Subcutaneous adipose tissue (tissue), 4 donors: ENCODE measurements around the gene FOXA2. TPM values are rescaled to one million over a fixed set of nuclear protein-coding genes. Genes with fewer than 3 reads are reported as not detected.

Source experiments
- total RNA-seq, 4 donors: library from RNA; depleted of rRNA; stranded (reverse); fragments of >200 nt; gene quantifications; one replicate each; pipeline ENCODE4 v1.1.0, GENCODE V29; 2016
- TF ChIP-seq, protein P1 (sequence below): fragments of 450-650 bp; IDR thresholded peaks from one replicate; pipeline ENCODE4 v1.5.1; 2016; ENCODE audit warnings: low read depth, mild to moderate bottlenecking, control low read depth, antibody characterized with exemption, moderate library complexity

FOXA2 gene
- total RNA-seq, 4 donors from 2014 or later, result not detected

DNA sequence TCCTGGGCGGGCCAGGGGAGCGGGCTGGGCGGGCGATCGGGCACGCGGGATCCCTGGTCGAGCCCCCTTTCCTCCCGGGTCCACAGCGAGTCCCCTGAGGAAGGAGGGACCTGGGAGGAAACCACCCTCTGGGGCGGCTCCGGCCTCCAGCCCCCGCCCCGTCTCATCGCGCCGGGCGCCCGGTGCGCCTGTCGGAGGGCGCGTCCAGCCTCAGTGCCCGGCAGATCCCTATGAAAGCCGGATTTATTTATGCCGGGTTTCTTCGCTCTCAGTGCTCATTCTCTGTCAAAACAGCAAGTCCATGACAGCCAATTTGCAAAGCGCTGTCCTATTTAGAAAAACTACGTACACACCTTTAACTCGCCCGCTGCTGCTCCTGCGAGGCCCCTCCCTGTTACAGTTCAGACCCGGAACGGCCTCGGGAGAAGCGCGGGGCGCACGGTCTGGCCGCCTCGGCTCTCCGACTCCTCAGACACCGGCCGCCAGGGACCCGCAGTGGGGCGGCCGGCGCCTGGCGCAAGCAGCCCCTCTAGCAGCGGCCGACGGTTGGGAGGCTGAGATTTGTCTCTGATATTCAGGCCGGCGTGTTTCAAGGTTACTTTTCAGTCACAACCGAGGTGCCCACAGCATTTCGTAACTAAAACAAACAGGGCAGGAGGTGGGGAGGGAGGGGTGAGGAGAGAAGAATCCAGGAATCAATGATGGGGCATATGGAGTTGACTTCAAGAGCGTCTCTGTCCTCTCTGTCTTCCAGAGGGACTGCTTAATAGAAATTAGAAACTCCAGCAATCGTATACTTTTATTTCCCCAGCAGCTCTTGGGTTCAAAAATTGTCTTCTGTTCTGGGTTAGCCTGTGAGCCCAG is 782 bp upstream of the FOXA2 start:
- TF ChIP-seq, protein P1, sequence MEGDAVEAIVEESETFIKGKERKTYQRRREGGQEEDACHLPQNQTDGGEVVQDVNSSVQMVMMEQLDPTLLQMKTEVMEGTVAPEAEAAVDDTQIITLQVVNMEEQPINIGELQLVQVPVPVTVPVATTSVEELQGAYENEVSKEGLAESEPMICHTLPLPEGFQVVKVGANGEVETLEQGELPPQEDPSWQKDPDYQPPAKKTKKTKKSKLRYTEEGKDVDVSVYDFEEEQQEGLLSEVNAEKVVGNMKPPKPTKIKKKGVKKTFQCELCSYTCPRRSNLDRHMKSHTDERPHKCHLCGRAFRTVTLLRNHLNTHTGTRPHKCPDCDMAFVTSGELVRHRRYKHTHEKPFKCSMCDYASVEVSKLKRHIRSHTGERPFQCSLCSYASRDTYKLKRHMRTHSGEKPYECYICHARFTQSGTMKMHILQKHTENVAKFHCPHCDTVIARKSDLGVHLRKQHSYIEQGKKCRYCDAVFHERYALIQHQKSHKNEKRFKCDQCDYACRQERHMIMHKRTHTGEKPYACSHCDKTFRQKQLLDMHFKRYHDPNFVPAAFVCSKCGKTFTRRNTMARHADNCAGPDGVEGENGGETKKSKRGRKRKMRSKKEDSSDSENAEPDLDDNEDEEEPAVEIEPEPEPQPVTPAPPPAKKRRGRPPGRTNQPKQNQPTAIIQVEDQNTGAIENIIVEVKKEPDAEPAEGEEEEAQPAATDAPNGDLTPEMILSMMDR, result no peak

DNA sequence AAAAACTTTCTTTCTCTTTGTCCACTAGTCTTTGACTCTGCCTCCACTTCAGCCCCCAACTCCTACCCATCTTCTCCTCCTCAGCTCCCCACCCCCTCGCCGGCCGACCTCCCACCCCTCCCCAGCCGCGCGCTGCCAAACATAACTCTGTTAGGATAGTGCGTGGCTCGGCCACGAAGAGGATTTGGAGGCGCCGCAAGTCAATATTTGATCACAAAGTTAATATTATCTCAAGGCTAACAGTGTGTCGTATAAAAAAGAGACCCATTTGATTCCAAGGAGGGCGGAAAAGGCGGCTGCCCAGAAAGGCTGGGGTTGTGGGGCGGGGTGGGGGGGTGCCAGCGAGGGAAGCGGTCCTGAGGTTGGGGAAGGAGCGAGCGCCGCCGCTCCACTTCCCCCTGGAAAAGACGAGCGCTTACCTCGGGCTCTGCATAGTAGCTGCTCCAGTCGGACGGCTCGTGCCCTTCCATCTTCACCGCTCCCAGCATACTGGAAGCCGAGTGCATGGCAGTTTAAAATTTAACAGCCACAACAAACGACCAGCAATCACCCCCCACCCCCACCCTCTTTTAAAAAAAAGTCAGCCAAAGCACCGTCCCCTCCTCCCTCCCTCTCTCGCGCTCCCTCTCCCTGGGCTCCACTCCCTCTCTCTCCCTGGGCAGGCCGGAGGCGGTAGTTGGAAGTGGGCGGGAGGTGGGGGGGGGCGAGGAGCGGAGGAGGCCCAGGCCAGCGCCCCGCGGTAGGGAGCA is 425 bp downstream of the FOXA2 start:
- TF ChIP-seq, protein P1, result no peak

DNA sequence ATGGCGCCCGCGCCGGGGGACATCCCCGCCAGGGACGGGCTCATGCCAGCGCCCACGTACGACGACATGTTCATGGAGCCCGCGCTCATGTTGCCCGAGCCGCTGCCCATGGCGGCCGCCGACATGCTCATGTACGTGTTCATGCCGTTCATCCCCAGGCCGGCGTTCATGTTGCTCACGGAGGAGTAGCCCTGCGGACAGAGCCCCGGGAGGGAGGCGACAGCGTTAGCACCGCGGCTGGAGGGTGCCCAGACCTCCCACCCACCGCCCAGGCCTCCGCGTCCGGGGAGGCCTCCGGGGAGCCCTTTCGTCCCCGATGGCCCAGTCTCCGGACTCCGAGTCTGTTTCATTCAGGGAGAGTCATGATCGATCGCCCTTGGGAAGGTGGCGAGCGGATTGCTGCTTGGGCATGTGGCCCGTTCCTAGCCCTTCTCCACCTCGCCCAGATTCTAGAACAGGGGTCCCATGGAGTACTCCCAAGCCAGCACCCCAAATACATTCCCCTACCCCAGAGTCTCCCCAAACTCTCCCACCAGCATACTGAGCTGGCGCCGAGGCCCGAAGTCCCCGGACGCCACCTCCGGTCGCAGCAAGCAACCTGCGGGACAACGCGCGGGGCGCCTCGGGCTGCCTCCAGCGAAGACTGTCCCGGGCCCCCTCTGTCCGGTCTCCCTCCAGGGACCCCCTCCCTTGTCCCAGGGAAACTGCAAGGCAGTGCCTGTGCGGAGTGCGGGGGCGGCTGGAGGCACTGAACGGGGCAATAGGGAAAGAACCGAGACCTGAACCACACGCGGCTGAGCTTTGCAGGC is 1.2 kb downstream of the FOXA2 start:
- TF ChIP-seq, protein P1, result no peak

DNA sequence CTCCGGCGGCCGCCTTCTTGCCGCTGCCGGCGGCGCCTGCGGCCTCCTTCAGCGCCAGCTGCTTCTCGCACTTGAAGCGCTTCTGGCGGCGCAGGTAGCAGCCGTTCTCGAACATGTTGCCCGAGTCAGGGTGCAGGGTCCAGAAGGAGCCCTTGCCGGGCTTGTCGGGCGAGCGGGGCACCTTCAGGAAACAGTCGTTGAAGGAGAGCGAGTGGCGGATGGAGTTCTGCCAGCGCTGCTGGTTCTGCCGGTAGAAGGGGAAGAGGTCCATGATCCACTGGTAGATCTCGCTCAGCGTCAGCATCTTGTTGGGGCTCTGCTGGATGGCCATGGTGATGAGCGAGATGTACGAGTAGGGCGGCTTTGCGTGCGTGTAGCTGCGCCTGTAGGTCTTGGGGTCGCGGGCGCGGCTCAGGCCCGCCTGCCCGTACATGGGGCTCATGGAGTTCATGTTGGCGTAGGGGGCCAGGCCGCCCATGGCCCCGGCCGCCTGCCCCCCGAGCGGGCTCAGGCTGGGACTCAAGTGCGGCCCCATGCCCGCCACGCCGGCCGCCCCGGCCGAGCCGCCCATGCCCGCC is 1.9 kb downstream of the FOXA2 start:
- TF ChIP-seq, protein P1, result no peak

DNA sequence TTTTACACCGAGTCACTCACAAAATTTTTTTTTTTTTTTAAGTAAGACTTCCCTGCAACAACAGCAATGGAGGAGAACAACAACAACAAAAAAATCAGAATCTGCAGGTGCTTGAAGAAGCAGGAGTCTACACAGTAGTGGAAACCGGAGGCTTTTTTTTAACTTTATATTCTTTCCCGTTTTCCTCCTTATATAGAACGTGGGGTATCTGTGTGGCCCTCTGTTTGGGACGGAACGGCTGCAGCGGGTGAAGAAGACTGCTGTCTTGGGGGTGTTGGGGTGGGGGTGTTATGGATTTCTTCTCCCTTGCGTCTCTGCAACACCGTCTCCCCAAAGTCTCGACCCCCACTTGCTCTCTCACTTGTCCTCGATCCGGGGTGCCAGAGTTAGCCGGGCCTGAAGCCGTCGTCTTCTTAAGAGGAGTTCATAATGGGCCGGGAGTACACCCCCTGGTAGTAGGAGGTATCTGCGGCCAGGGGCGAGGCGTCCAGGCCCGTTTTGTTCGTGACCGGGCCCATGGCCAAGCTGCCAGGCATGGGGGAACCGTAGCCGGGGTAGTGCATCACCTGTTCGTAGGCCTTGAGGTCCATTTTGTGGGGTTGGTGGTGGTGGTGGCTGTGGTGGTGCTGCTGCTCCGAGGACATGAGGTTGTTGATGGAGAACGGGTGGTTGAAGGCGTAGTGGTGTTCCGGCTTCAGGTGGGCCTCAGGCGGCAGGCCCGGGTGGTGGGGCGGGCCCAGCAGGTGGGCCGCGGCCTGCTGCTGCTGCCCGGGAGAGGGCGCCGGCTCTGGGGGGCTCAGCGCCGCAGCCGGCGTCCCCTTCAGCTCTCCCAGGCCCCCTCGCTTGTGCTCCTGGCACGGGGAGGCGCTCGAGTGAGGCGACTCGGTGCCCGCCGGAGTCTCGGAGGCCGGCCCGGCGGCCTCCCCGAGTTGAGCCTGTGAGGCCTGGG is 2.7 kb downstream of the FOXA2 start:
- TF ChIP-seq, protein P1, result no peak
